Esophagus squamous epithelium (tissue), 4 donors: Measurements from ENCODE around the gene MDFIC.

ENCODE experiments used
- CTCF ChIP-seq, 6 experiments: fragments of 450-650 bp in 4 of 6; fragments of 200-600 bp in 2 of 6; sonication (generic) in 2 of 6; IDR thresholded peaks; one replicate each; pipeline ENCODE4 v1.5.1; 2016 to 2019; ENCODE audit warnings: antibody characterized with exemption in 6 of 6, mild to moderate bottlenecking in 4 of 6, moderate library complexity in 4 of 6
- POLR2A ChIP-seq, 4 donors: fragments of 450-650 bp; IDR thresholded peaks; one replicate each; pipeline ENCODE4 v1.6.1; 2017; ENCODE audit warnings: antibody characterized with exemption in 4 of 4, mild to moderate bottlenecking in 4 of 4, moderate library complexity in 3 of 4

DNA sequence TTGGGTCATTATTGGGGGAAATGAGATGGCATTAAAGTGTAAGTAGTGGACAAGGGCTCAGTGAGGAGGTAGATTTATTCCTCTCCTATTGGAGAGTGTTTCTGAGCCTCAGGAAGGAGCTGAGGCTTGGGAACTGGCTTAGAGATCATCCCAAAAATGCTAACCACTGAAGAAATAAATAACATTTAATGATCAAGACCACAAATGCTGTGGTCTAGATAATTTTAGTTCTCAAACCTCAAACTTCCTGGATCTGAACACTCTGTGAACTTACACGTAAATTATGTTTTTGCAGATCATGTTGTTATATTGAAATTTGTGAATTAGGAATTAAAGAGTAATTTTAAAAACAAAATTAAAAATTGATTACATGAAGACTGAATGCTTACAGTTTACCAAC is 27.3 kb downstream of the MDFIC start:
- TF ChIP-seq CTCF (IDR thresholded peaks at IDR 0.05) (no peak), POLR2A (IDR thresholded peaks at IDR 0.05) (no peak)
